Kasumi-1 (cell line): Measurements from ENCODE around the gene ZFAND6.

Experiments used
- DNase-seq, 2 experiments: peaks; one replicate each; lab custom pipeline; 2025; lab: John Stamatoyannopoulos, UW

ZFAND6 gene

GRCh38 chr15:80052597-80053304 lies 6.7 kb upstream of the ZFAND6 start:
- DNase-seq: no peak

- DNase-seq: no peak
Measured at GRCh38 chr15:80055933-80056332, 3.5 kb upstream of the ZFAND6 start.

- DNase-seq: no peak
Measured at GRCh38 chr15:80058044-80058443, 1.4 kb upstream of the ZFAND6 start.

DNA sequence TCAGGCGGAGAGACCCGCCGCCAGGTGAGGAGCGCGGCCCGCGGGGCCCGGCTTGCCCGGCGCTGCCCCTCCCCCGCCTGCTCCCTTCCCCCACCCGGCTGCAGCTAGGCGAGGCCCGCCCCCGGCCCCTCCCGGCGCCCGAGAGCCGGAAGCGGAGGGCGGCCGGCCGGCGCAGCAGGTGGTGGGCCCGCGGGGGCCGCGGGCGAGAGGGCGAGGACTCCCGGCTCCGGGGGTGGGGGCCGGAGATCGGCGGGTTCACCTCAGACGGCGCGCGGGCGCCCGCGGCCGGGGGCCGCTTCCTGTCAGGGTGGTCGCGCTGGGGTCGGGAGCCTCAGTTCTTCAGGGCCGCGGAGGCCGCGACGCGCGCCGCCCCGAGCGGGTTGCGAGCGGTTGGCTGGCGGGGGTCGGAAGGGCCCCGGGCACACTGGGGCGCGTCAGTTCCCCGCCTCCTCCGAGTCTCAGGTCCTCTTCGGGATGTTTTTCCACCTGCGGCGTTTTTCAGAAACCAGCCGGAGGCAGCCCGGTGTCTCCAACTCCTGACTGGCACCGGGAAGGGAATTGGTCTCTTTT lies 395 bp downstream of the ZFAND6 start:
- peak; percentile 31 to 58 for DNase-seq

GRCh38 chr15:80060356-80061006 lies 1.0 kb downstream of the ZFAND6 start:
- DNase-seq: peak in 1 of 2 experiments; percentile 46

GRCh38 chr15:80061582-80061981 lies 2.1 kb downstream of the ZFAND6 start:
- no peak for DNase-seq

DNA sequence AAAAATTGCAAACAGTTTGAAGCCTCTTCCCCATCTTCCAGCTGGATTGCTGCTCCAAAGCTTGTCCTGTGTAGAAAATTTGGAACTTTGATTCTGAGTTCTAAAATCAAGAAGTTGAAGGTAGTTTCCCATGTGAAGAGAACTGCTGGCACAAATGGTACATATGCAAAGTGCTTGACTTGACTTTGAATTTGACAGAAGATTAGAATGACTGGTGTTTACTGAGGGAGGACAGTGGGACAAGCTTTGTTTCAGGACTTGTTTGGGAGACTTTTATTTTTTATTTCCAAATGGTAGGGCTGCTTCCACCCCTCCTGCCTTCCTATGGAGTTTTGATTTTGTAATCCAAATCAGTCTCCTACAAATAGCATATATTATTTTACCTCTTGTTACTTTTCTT lies 7.4 kb downstream of the ZFAND6 start:
- no peak for DNase-seq

- DNase-seq: no peak
Measured at GRCh38 chr15:80068578-80068977, 9.1 kb downstream of the ZFAND6 start.

DNA sequence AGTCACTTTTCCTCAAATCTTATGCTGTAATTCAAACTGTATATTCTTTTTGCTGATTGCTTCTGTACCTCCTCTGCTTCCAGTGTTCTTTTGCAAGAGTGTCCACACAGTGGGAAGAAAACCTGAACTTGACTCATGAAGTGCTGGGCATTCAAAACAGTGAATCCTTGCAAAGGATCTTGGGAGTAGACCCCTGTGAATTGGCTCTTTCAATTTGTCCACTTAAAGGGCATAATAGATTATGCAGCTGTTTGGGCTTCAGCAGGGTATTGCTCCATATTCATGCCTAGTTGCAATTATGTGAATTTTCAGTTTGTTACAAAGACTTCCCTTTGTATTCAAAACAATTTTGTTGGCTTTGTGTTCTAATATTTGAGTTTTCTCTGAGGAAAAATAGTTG lies 11.4 kb downstream of the ZFAND6 start:
- no peak for DNase-seq

DNA sequence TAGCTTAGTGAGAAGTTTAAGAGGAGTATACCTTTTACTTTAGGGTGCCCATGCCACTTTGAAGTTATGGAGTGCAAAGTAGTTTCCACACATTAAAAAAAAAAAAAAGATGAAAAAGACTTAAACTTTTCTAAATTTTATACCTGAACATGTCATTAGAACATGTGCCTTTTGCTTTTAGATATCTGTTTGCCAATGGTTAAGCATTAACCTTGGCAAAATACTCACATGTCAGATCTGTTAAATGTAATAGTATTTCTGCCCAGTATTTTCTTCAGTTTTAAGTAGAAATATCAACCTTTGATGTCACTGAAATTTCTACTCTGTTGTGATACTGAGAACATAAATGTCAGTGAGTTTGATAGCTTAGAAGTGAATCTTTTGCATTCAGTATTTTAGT lies 12.2 kb downstream of the ZFAND6 start:
- DNase-seq: no peak

- DNase-seq: peak; percentile 99
Measured at GRCh38 chr15:80072285-80072994, 13.0 kb downstream of the ZFAND6 start.

DNA sequence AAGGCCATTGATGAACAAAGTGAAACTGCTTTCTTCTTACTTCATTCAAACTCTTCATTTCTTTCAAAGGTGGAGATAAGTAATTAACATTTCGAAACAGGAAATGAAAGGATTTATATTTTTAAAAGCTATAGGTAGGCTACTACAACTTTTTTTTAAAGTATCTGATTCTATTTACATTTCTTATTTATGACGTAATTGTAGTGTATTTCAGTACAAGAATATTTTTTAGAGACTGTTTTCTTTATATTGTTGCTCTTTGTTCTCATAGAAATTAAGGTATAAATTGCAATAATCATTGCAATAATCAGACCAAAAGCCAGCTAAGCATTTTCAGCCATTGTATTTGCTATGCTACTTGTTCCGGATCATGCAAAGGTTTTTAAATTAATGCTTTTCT lies 13.7 kb downstream of the ZFAND6 start:
- no peak for DNase-seq

DNA sequence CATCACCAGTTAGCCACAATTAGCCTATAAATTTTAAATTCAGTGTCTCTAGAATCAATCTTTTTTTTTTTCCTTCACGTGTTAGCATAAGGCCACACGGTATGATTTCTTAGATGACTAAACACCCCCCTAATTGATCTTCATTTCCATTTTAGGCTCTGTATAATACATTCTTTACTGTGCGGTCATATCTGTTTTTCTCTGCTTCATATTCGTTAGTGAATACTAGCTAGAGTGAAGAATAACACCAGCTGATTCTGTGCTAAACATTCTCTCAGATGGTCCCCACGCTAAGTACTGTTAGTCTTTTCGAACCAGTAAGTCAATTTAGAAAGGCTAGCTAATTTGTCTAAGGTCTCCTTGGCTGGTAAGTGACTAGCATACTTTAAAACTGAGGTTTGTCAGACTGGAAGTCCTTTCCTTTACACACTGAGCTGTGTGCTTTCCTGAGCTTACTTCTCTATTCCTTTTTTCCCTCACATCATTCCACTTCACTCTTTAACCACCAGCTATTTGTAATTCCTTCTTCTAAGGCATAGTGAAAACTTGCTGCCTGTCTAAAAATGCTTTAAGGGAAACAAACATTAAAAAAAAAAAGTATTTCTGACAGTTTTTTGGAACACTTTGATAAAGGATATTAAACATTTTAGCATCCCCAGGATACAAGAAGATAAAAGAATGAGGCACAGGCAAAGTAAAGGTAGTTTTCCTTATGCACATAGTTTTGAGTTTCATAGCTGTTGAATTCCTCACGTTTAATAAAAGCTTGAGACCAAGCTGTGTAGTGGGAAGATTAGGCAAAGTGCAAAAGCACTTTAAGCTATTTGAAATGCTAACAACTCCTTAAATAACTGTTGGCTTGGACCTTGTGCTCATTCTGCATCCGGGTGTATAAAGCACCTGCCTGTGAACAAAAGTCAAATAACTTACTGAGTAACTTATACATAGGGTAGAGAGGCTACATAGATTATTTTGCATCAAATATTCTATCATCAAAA lies 17.1 kb downstream of the ZFAND6 start:
- DNase-seq: no peak

- peak; percentile 89 to 92 for DNase-seq
Measured at GRCh38 chr15:80081390-80081789, 21.9 kb downstream of the ZFAND6 start.

- no peak for DNase-seq
Measured at GRCh38 chr15:80087104-80087503, 27.6 kb downstream of the ZFAND6 start.

- DNase-seq: no peak
Measured at GRCh38 chr15:80090041-80090440, 30.6 kb downstream of the ZFAND6 start.

- DNase-seq: peak; percentile 23 to 43
Measured at GRCh38 chr15:80090879-80091503, 31.5 kb downstream of the ZFAND6 start.

DNA sequence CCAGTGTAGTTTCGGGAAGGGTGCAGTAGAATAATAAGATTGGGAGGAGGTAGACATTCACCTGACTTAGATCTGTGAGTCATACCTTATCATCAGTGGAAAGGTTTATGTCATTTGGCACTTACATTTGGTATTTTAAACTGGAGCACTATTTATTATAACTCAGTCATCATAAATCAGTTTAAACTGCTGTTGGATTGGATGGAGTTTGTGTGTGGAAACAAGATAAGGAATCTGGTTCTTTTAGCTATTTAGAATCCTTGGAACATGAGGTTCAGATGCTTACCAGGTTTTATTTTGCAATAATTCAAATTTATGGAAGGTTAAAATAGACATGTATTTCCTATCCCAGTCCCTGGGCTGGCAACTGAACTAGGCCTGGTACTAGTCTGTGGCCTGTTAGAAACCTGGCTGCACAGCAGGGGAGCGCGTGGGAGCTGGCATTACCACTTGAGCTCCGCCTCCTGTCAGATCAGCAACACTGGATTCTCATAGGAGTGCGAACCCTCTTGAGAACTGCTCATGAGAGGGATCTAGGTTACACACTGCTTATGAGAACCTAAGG lies 34.5 kb downstream of the ZFAND6 start:
- no peak for DNase-seq

DNA sequence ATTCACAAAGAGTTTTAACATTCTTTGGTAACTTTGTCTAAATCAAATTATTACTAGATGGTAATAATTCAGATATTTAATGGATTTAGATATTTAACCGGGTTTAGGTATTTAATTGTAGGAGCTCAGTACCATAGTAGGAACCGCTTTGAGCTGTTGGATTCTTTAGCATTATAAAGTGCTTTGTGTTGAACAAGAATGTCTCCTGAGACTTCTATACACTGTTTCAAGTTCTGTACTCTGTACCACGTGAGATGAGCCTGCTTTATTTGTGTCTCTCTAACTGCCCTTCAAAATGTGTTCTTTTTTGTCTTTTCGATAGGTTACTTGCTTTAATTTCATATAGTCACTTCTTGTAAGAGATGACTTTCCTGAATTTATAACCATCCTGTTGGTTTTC lies 36.0 kb downstream of the ZFAND6 start:
- no peak for DNase-seq

DNA sequence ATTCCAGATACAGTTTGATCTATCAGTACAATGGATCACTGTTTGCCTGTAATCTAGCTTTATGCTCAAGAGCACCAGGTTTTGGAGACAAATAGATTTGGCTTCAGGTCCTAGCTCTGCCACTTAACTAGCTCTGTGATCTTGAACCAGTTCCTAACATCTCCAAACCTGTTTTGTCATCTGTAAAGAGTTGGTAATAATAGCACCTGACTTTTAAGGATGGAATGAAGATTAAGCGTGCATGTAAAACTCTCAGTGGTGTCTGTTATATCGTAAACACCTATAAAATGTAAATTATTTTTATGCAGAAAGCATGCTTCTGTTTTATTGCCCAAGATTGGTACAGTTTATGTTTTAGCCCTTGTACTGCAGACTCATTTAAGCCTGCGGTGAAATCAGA lies 36.5 kb downstream of the ZFAND6 start:
- DNase-seq: no peak

GRCh38 chr15:80098341-80098740 lies 38.9 kb downstream of the ZFAND6 start:
- DNase-seq: no peak
